Neural progenitor cell (in vitro differentiated cells): ENCODE results near the gene API5.

Experiments
- EZH2phosphoT487 ChIP-seq: fragments of 200-600 bp; sonication (generic); IDR thresholded peaks from 2 replicates; pipeline ENCODE4 v1.6.1; 2017; ENCODE audit warnings: antibody characterized with exemption
- TF ChIP-seq, protein P1 (sequence below): fragments of 200-600 bp; sonication (generic); IDR thresholded peaks from 2 replicates; pipeline ENCODE4 v1.5.1; 2017; ENCODE audit warnings: antibody characterized with exemption, mild to moderate bottlenecking

DNA sequence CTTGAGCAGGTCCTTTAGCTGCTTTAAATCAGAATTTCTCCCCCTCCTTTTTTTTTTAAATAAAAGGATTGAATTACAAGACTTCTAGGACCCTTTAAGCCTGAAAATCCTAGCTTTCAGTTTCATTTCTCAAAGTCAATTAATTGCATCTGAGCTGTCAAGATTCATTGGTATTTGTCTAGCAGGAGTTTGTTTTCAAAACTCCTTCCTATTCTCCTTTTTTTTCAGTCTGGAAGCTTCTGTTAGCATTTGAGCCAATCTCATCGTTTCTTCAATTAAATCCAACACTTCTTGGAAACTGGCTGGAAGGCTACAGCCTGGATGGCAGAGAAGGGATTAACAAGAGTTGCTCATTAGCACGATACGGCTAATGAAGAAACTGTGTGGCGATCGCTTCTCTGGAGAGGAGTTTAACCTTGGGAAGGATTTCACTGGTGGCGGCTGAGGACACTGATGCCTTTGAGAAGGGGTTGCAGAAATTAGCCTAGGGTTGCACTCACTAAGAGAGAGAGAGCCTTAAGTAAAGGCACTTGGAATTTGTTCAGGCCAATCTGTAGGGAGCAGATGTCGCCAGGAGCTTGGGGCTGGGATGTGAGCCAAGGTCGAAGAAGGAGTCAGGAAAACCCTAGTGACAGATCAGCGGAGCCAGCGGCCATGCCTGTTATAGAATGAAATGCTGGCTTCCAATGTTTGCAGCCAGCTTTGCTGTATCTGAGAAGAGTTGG lies 43.8 kb upstream of the API5 start:
- TF ChIP-seq, protein P1, sequence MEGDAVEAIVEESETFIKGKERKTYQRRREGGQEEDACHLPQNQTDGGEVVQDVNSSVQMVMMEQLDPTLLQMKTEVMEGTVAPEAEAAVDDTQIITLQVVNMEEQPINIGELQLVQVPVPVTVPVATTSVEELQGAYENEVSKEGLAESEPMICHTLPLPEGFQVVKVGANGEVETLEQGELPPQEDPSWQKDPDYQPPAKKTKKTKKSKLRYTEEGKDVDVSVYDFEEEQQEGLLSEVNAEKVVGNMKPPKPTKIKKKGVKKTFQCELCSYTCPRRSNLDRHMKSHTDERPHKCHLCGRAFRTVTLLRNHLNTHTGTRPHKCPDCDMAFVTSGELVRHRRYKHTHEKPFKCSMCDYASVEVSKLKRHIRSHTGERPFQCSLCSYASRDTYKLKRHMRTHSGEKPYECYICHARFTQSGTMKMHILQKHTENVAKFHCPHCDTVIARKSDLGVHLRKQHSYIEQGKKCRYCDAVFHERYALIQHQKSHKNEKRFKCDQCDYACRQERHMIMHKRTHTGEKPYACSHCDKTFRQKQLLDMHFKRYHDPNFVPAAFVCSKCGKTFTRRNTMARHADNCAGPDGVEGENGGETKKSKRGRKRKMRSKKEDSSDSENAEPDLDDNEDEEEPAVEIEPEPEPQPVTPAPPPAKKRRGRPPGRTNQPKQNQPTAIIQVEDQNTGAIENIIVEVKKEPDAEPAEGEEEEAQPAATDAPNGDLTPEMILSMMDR = no peak
- no peak for TF ChIP-seq EZH2phosphoT487
